SH-SY5Y (cell line): Measurements from ENCODE around the gene XDH.

Source experiments
- GATA2 ChIP-seq: IDR thresholded peaks from 2 replicates; pipeline ENCODE4 v1.6.1; 2011; ENCODE audit warnings: mild to moderate bottlenecking, low read depth, low read length
- GATA3 ChIP-seq: IDR thresholded peaks from 2 replicates; pipeline ENCODE4 v1.6.1; 2011; ENCODE audit warnings: low read depth, mild to moderate bottlenecking, low read length, moderate library complexity

XDH gene

GRCh38 chr2:31363956-31364750, 50.4 kb downstream of the XDH start:
- no peak for TF ChIP-seq GATA3
- TF ChIP-seq GATA2: no peak

DNA sequence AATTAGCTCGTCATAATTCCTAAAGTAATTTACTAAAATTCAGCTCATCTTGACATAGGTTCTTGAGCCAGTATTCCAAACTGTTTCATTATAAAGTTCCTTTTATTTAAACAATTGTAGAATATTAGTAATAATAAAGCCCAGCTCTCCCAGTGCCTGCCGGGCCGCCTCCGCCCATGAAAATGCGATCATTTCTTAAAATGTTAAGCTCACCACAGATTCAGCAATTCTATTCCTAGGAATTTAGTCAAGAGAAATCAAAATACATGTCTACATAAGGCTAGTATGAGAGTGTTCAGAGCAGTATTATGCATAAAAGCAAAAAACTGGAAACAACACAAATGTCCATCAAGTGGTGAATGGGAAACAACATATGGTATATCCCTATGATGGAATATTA, 52.0 kb downstream of the XDH start:
- TF ChIP-seq GATA2 (no peak), GATA3 (no peak)

- TF ChIP-seq GATA3 (no peak), GATA2 (no peak)
Measured at GRCh38 chr2:31359229-31359628, 55.3 kb downstream of the XDH start.

DNA sequence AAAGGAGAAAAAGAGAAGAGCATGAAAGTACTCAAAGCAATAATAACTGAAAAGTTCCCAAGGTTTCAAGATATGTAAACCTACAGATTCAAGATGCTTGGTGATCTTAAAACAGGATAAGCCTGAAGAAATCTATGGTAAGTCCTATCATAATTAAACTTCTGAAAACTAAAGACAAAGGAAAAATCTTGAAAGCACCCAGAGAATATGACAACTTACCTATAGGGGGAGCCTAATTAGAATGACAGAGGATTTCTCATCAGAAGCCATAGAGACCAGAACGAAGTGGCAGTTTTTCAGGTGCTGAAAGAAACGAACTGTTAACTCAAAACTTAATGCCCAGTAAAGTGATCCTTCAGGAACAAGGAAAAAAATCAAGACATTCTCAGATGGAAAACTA, 59.7 kb downstream of the XDH start:
- TF ChIP-seq GATA3 (no peak), GATA2 (no peak)

DNA sequence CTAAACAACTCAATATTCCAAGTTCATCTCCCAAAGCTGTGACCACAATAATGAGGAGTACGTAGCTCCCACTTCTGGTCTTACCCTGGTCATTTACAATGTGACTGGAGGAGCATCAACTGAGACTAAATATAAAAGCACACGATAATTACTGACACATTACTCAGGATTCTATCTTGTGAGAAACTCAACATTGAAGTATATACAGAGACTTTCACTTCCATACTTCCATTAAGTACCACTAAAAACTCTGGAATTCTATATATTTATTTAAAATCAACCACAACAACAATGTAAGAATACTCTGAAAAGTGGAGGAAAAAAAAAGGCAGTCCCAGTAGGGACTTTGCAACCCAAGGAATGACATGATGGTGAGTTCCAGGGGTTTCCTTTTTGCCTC, 61.4 kb downstream of the XDH start:
- TF ChIP-seq GATA2 (no peak), GATA3 (no peak)

GRCh38 chr2:31349684-31350083, 64.9 kb downstream of the XDH start:
- TF ChIP-seq GATA2 (no peak), GATA3 (no peak)

DNA sequence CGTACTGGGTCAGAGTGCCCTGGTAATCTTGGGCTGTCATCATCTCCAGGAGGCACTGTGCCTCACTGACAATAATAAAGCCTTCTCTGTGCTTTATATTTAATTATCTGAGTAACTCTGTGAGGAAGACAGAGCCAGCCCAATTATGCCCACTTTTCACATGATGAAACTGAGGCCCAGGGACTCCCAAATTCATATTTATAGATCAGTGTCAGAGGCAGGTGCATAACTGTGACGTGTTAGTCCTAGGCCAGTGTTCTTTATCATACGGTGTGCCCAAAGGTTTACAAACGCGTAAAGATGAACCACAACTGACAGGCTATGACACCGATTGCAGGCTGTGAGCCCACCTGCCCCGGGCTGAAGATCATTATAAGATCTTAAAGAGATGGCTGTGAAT, 65.4 kb downstream of the XDH start:
- TF ChIP-seq GATA2 (no peak), GATA3 (no peak)

GRCh38 chr2:31348618-31349017, 65.9 kb downstream of the XDH start:
- TF ChIP-seq GATA2 (no peak), GATA3 (no peak)

GRCh38 chr2:31347750-31348149, 66.8 kb downstream of the XDH start:
- TF ChIP-seq GATA3: no peak
- no peak for TF ChIP-seq GATA2

DNA sequence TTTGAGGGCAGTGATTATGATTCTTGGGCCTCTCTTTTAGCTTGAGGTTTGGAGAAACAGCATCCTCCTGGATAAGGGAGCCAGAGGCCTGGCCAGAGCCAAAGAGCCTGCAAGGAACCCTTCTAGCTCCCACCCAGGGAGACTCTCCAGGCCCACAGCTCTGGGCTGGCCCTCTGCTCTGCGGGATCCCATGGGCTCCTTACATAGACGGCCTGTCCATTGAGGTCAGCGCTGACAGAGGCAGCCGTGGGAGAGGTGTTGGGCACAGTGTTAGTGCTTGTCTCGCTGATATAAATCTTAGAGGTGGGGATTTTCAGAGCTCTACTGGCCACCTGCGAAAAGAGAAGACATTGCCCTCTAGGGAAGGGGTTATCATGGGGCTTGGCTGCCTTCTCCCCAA, 67.2 kb downstream of the XDH start:
- TF ChIP-seq GATA3 (no peak), GATA2 (no peak)

GRCh38 chr2:31344447-31344846, 70.1 kb downstream of the XDH start:
- no peak for TF ChIP-seq GATA3
- no peak for TF ChIP-seq GATA2

GRCh38 chr2:31341351-31341750, 73.2 kb downstream of the XDH start:
- TF ChIP-seq GATA2 (no peak), GATA3 (no peak)

DNA sequence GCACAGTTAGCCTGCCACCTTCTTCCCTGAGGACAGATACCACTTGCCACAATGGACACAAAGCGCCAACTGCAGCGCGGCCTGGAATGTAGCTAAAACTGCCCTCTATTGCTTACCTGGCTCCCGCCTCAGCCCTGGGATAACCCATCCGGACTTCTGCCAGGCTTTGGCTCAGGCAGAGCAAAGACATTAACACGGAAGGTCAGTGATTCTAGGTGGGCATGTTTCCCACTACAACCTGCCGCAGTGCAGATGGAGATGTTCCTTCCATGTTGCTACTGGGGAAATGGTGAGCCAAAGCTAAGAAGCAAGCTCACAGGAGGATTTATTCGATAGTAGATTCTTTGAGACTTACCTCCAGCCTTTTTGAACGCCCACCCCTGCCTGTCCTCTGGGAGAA, 74.8 kb downstream of the XDH start:
- no peak for TF ChIP-seq GATA2
- TF ChIP-seq GATA3: no peak

DNA sequence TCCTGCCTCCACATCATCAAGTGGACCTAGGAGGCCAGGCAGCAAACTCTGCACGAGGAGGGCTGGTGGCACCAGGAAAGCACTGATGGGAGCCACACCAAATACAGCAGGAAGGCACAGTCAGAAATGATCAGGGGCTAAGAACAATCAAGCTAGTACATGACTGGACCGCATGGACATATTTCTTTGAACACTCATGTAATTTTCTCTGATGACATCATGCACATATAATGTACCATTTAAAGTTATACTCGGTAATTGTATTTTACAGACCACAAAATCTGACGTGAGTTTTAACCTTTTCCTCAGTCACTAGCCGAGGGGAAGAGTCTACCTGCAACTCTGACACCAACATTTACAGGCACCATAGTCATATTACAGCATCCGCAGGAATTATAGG, 76.7 kb downstream of the XDH start:
- TF ChIP-seq GATA3 (no peak), GATA2 (no peak)

- TF ChIP-seq GATA3 (no peak), GATA2 (no peak)
Measured at GRCh38 chr2:31337197-31337596, 77.3 kb downstream of the XDH start.

- TF ChIP-seq GATA2 (no peak), GATA3 (no peak)
Measured at GRCh38 chr2:31335921-31336585, 78.5 kb downstream of the XDH start.
